HG02623 (cell line): ENCODE results near the gene GPR137C.
"Not testable (repeated sequence)": the region's sequence is repeated elsewhere in the genome, so short reads cannot be mapped to it uniquely, and the experiment has no call there.

Source experiments
- ATAC-seq: cut with Tn5 transposase; IDR thresholded peaks from one replicate; pipeline ENCODE4 v1.9.1; 2021; ENCODE audit warnings: moderate library complexity; ENCODE audit not compliant: unreplicated experiment

Gene GPR137C

DNA sequence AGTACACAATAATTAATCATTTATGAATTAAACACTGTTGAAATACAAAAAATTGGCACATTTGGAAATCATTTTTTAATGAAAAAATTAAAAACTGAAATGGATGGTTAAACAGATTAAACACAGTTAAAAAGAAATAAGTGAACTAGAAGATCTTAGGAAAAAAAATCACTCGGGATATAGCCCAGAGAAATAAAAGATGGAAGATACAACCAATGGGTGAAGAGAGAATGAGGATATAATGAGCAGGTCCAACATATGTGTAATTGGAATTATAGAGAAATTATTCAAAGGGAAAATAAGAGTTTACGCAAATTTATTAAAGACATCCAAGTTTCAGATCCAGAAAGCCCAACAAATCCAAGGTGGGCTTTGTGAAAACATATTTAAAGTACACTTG lies 6.1 kb downstream of the GPR137C start:
- no peak for ATAC-seq

DNA sequence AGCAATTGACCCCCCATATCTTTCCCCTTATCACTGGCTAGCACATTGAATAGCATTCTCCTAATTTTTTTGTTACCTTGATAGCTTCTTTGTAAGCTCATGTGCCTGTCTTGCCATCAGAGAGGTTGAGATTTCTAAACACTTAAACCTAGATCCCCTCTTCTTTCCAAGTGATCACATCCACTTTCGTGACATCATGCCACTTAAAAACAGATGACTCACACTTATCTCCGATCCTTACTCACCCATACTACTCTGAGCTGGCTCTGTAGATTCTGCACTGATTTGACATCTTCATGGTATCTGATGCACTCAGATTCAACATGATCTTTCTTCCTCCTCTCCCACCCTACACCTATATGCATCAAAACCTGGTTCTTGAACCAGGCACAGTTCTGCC lies 10.5 kb downstream of the GPR137C start:
- ATAC-seq = no peak

DNA sequence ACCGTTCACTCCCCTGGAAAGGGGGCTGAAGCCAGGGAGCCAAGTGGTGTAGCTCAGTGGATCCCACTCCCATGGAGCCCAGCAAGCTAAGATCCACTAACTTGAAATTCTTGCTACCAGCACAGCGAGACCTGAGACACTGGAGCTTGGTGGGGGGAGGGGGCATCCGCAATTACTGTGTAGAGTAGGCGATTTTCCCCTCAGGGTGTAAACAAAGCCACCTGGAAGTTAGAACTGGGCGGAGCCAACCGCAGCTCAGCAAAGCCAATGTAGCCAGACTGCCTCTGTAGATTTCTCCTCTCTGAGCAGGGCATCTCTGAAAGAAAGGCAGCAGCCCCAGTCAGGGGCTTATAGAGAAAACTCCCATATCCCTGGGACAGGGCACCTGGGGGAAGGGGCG lies 15.8 kb downstream of the GPR137C start:
- ATAC-seq = not testable (repeated sequence)

DNA sequence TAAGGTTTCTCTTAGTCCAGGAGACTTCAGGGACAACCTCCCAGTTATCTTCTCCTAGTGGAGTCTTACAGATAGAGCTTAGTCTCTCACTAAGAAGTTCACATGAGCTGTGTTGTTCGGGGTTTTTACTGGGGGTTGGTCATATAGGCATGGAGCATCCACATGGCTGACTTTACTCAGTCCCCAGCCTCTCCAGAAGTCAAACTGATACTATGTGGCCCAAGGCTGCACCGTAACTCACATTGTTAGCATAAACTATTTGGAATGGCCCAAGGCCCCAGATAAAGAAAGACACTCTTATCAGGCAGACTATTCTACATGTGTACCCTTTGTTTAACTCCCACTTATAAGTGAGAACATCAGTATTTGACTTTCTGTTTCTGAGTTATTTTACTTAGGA lies 23.2 kb downstream of the GPR137C start:
- ATAC-seq = no peak

DNA sequence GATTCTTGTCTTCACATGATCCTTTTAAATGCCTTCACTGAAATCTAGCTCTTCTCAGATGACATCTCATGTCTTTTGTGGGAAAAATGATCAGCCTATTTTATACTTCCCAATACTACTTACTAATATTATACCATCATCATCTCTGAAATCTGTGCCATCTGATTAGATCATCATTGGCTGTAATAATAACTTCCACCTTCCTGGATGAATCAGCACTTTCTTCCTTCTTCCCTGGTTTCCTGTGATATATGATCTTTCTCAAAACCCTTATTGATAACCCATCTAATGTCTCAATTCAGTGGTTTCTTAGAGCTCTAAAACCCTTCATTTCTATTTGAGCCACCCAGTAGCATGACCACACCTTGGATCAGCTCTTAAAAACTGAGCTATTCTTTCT lies 30.9 kb downstream of the GPR137C start:
- no peak for ATAC-seq

DNA sequence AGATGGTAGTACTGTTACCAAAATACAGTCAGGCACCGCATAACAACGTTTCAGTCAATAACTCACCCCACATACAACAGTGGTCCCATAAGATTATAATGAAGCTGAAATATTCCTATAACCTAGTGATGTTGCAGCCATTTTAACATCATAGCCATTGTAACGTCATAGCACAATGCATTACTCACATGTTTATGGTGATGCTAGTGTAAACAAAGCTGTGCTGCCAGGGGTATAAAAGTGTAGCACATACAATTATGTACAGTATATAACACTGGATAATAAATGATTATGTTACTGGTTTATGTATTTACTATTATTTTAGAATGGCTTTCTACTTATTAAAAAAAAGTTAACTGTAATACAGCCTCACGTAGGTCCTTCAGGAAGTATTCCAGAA lies 37.0 kb downstream of the GPR137C start:
- ATAC-seq = no peak

DNA sequence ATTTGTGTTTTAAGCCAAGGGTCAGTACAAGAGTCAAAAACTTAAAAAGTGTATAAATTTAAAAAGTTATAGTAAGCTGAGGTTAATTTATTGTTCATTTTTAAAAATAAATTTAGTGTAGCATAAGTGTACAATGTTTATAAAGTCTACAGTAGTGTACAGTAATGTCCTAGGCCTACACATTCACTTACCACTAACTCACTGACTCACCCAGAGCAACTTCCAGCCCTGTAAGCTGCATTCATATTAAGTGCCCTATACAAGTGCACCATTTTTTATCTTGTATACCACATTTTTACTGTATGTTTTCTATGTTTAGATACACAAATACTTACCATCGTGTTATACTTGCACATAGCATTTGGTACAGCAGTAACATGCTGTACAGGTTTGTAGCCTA lies 37.7 kb downstream of the GPR137C start:
- ATAC-seq = no peak

DNA sequence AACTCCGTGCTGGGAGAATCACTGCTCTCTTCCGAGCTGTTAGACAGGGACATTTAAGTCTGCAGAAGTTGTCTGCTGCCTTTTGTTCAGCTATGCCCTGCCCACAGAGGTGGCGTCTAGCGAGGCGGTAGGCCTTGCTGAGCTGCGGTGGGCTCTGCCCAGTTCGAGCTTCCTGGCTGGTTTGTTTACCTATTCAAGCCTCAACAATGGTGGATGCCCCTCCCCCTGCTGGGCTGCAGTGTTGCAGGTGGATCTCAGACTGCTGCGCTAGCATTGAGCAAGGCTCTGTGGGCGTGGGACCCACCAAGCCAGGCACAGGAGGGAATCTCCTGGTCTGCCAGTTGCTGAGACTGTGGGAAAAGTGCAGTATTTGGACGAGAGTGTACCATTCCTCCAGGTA lies 43.7 kb downstream of the GPR137C start:
- ATAC-seq = no peak

DNA sequence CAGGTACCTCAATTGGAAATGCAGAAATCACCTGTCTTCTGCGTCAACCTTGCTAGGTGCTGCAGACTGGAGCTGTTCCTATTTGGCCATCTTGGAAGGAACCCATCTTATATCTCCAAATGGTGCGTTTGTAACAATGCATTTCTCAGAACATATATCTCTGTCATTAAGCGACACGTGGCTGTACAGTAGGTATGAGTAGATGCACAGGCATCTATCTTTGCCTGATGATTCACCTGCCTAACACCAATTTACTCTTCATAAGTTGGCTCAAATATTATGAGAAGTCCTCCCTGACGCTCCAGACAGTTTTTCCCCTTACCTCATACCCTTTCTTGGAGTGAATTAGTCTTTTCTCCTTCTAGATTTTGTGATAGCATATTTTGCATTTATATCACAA lies 44.2 kb downstream of the GPR137C start:
- no peak for ATAC-seq

DNA sequence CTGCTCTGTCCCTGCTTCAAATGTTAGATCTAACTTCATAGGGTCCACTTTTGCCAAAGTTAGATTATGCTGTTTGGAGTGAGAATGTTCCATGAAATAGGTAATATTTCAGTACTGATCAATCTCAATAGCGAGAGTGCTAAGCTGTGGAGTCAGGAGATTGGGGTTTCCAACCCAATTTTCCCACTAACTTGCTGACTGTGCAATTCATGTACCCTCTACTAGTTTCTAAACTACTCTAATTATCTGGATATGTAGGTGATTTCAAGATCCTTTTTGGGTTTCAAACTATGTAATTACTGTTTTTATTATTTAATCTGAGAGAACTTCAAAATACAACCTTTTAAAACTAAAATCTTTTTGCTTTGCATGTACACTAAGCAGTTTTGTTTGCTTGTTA lies 45.9 kb downstream of the GPR137C start:
- no peak for ATAC-seq

DNA sequence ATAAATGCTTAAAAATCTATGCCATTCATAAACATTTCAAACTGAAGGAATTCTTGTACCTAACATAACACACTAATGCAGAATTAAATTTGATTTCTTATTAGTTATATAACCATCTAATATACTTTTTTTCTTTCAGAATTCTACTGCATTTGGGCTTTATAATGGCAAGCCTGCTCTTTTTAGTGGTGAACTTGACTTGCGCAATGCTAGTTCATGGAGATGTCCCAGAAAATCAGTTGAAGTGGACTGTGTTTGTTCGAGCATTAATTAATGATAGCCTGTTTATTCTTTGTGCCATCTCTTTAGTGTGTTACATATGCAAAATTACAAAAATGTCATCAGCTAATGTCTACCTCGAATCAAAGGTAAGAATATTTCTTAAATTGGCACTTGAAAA lies 47.3 kb downstream of the GPR137C start:
- ATAC-seq = no peak

DNA sequence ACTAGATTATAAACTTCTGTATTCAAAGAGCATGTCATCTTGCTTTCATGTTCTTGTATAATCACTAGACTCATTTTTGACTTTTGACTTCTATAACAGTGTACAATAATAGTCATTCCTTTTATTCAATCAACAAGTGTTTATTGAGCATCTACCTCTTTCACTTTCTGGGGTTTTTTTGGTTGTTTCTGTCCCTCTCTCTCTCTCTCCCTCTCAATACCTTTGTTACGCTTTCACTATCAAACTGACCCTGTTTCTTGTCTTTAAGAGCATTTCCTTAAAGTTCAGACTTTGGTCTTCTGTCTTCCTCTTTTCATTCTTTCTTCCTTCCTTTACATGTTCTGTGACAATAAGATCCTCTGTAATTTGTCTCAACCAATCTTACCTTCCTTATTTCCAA lies 49.5 kb downstream of the GPR137C start:
- no peak for ATAC-seq

DNA sequence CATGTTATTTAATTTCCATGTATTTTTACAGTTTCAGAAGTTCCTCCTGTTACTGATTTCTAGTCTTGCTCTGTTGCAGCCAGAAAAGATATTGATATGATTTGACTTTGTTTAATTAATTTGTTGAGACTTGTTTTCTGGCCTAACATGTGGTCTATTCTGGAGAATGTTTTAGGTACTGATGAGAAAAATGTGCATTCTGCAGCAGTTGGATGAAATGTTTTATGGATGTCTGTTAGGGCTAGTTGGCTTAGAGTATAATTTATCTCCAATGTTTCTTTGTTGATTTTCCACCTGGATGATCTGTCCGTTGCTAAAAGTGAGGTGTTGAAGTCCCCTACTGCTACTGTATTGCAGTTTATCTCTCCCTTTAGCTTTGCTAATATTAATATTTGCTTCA lies 54.4 kb downstream of the GPR137C start:
- ATAC-seq = no peak

DNA sequence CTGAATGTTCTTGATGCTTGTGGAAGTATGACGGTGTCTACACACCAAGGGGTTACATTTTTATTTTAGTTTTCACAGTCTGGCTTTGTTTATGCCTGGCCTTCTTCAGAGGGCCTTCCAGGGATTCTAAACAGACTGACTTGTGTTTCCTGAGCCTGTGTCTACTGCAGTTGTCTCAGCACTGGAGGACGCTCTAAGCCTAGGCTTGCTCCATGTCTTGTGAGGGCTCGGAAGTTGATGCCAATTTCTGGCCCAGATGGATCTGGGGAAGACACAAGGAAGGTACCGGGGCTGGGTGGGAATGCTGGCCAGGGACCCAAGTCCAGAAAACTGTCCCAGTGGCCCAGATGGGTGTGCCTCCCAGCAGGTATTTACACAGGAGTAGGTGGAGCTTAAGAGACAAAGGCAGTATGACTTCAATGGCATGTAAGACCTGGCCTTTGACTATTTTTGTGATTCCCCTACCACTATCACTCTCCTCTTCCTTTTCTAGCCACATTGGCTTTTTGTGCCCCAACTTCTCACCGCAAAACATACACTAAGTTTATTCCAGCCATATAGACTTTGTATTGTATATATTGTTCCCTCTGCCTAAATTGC lies 56.9 kb downstream of the GPR137C start:
- no peak for ATAC-seq

DNA sequence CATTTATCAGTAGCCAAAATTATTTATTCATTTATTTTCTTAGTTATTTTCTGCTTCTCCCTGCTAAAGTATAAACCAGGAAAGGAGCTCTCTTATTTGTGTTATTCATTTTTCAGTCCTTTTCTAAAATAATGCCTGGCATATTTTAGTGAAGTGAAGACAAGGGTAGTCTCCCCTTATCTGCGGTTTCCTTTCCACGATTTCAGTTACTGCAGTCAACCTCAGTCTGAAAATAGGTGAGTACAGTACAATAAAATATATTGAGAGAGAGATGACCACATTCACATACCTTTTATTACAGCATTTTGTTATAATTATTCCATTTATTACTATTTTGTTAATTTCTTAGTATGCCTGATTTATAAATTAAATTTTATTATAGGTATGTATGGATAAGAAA lies 57.6 kb downstream of the GPR137C start:
- ATAC-seq = no peak

DNA sequence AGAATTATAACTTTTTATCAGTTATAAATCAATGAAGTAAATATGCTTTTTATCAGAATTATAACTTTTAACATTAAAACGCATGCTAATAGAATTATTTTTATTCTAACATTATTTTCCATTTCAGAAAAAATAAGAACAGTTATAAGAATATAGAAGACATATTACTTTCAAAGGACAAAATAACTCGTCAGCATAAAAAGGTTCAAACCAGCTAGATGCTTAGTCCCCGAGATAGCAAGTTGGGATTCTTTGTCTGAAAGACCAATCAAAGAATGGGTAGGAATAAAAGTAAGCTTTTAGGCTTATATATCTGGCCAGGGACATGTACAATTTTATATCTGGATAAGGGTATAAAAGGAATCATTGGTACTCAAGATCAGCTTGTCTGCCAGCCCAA lies 66.0 kb downstream of the GPR137C start:
- no peak for ATAC-seq

DNA sequence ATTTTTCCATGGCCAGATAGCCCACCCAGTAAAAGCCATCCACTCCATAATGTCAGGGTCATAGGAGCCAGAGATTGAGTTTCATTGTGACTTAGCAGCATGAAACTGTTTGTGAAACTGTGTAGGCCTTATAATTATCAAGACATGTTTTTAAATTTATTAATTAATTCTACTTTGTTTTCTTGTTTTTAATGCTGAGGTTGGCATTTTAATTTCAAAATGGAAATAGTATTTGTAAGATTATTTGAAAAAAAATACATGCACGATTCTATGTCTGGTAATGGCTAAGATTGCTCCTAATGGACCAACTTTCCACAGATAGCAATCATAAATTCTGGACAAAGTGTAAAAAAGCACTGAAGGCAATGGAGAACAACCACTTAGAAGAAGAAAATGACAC lies 67.1 kb downstream of the GPR137C start:
- ATAC-seq = no peak

DNA sequence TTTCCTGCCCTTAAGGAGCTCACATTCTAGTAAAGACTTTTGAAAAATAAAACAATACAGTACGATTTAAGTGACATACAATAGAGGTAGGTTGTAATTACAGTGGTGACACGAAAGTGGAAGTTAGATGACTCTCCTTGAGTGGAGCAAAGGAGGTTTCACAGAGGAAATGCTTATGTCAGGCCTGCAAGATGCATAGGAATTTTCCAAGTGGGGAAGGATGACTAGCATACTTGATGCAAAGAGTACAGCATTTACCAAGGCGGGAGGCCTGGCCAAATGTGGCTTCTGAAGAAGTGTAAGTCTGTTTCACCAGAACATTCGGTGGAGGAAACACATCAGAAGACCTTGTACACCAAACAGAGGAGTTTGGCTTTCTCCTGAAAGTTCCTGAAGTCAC lies 87.5 kb downstream of the GPR137C start:
- ATAC-seq = no peak

DNA sequence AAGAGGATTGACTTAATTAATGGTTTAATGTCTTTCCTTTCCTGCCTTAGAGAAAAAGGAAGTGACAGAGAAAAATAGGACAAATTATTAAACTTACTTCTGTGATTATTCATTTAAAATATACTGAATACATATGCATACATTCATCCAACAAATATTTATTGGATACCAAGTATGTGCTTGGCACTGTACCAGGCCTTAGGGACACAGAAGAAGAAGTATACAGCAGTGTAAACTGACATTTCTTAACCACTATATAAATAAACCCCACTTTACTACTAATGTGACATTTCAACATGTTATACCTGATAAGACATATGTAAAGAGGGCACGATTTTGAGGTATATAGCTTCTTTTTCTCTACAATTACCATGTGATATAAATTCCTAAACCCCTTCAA lies 89.1 kb downstream of the GPR137C start:
- no peak for ATAC-seq

DNA sequence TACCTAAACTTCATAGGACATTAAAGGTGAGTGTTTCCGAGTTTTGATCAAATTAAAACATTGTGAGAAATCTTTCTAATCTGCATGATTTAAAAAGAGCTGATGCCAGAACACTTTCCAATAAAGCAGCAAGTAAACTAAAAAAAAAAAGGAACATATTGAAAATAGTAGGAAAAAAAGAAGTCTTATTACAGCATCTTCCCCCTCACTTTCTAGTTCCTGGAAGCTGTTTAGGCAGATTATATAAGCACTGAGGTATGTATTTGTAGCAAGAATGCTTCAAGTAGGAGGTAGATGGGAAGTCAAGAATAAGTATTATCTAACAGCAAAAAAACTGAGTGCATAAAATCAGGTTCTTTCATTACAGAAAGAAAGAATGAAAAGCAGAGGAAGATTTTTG lies 96.9 kb downstream of the GPR137C start:
- no peak for ATAC-seq

DNA sequence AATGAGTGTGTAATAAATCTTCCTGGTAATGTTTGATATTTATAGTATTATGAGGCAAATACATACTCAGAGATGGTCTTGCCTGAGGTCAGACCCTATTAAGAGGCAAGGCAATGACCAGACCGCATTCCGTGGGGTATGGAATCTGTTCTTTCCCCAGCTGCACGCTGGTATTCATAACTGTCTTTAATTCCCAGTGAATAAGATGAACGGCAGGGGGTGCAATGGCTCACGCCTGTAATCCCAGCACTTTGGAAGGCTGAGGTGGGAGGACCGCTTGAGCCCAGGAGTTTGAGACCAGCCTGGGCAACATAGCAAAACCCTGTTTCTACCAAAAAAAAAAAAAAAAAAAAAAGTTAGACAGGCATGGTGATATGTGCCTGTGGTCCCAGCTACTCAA lies 98.1 kb downstream of the GPR137C start:
- no peak for ATAC-seq

DNA sequence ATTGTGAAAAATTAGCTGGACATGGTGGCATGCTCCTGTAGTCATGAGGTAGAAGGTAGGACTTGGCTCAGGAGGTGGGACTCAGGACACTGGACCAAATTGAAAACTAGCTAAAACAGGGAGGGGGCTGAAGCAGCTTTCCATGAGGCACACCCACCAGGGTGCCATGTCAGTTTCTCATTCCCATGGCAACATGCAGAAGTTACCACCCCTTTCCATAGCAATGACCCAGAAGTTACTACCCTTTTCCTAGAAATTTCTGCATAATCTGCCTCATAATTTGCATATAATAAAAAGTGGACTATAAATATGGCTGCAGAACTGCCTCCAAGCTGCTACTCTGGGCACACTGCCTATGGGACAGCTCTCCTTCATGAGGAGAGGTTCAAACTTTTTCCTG lies 104.3 kb downstream of the GPR137C start:
- ATAC-seq = no peak

DNA sequence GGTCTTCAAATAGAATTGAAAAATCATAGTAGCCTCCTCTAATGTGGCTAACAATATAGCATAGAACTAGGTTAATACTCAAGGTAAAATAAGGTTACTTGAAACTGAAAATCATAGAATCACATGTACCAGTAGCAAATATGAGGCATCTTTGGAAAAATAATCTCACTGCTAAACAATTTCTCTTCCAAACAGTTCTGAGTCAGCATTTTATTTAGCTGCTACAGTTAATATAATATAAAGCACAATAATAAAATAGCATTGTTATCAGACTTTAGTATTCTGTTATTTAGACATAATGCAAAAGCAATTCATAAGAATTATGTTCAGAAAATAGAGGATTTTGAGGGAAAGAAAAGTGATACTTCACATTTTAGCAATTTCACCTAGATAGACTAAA lies 107.7 kb downstream of the GPR137C start:
- ATAC-seq = no peak

DNA sequence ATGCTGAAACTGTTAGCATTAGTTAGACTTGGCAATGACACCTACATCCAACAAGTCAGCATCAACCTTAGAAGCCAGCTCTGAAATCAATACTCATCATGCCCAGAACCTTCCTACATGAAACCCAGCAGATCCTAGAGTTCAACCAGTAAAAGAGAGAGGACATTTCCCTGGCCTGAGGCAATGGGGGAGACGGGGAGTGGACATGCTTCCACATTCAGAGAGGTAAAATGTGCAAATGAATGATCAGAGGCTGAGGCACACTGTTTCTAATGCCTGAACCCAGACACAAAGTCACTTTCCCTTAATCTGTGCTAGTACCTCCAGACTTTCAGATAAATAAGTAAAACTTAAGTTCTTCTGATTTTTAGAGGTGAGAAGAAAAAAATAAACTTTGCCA lies 108.2 kb downstream of the GPR137C start:
- ATAC-seq = no peak
